SKM-1 (cell line): Measurements from ENCODE around the gene ZNF674.
"Not testable (repeated sequence)": the region's sequence is repeated elsewhere in the genome, so short reads cannot be mapped to it uniquely, and the experiment has no call there.

Experiments
- DNase-seq: peaks from one replicate; lab custom pipeline; 2025; ENCODE audit not compliant: unreplicated experiment; lab: John Stamatoyannopoulos, UW

ZNF674 gene

GRCh38 chrX:46571423-46572339, 26.5 kb upstream of the ZNF674 start:
- no peak for DNase-seq

GRCh38 chrX:46569621-46570020, 24.4 kb upstream of the ZNF674 start:
- no peak for DNase-seq

GRCh38 chrX:46567388-46567787, 22.2 kb upstream of the ZNF674 start:
- no peak for DNase-seq

DNA sequence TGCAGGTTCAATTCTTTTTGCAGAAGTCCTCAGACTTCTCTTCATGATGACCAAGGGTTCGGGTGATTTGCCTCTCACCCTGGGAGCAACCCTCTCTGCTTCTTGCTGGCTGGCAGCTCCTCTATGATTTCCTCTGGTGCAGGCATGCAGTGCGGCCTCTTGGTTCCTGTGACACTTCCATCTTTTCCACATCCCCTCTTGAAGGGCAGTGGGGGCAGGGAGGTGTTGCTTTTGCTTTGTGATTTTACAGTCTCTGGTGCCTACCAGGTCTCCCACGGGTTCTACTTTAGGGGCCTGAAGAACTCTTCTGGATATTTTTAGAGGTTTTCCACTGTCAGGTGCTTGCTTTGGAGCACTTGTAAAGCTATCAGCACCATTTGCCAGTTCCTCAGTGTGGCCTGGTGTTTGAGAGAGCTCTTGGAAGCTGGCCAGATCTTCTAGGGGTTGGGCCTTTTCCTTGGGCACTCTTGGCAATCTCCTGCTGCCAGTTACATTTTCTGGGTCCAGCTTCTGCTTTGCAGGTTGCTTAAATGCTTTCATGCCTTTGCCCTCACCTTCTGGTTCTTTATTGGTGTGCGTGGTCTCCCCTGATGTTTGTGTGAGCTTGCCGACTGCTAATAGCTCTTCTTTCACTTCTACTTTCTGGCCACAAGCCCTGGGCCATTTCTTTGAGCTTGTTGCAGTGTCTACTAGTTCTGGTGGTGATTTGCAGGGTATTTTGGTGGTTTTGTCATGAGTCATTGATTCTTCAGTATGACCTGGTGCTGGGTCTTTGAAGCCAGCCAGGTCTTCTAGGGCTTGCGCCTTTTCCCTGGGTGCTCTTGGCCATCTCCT, 16.8 kb upstream of the ZNF674 start:
- DNase-seq = peak; percentile 36

DNA sequence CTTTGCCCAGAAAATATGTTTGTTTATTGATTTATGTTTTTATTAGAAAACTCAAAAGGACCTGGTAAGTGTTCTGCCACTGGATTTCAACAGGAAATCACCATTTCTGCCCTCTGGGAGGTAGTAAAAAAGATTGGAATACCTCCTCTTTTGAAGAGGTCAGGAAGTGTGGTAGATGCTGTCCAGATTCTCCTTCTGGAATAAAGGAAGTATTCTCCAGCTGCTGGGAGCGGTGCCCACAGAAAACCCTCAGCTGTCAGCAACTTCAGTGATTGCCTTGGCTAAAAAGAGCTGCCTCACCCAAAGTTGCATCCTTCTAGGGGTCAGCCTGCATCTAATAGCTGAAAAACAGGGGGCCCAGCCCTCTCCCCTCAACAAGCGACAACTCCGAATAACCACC, 13.8 kb upstream of the ZNF674 start:
- DNase-seq = no peak

GRCh38 chrX:46554942-46555341, 9.7 kb upstream of the ZNF674 start:
- no peak for DNase-seq

GRCh38 chrX:46553935-46554334, 8.7 kb upstream of the ZNF674 start:
- DNase-seq = no peak

GRCh38 chrX:46551494-46552128, 6.4 kb upstream of the ZNF674 start:
- no peak for DNase-seq

GRCh38 chrX:46549914-46550313, 4.7 kb upstream of the ZNF674 start:
- no peak for DNase-seq

- DNase-seq = no peak
These were observed 2.6 kb upstream of the ZNF674 start for GRCh38 chrX:46547857-46548256.

DNA sequence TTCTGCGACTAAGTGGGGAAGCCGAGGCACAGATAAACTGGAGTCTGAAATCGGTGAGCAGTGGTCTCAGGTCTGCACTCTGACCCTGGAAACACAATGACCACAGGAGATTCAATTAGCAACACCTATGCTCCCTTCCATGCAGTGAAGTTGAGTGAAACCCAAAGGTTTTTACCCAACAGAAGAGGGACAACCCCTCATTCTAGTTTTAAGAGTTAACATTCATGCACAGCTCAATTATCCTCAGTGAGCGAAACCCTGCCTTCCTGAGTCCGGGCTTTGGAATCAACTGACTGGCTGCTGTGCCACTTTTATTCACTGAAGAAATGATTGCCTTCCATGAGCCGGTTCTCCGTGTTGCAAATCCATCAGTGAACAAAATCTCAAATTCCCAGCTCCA, 694 bp downstream of the ZNF674 start:
- DNase-seq = not testable (repeated sequence)

- DNase-seq = no peak
These were observed 1.8 kb downstream of the ZNF674 start for GRCh38 chrX:46543441-46543840.

- no peak for DNase-seq
These were observed 13.8 kb downstream of the ZNF674 start for GRCh38 chrX:46531442-46531841.

DNA sequence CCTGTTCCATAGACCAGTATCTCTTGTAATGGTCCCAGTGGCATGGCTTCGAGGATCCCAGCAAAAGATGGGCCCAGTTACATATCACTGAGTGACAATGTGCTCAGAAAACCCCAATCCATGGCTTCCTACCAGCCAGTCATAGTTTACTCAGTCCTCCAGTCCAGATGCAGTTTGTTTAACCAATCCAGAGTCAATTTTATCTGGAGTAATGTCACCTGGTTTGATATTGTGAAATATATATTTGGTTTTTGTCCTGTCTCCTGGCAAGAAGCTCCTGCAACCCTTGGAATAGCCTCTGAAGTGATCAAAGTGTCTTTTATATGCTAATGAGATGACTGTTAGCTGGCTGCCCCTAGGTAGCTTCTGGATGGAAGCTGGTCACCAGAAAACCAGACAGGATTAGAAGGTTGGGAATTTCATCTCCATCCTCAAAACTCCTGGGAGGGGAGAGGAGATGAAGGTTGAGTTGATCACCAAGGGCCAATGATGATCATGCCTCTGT, 14.8 kb downstream of the ZNF674 start:
- DNase-seq = not testable (repeated sequence)

DNA sequence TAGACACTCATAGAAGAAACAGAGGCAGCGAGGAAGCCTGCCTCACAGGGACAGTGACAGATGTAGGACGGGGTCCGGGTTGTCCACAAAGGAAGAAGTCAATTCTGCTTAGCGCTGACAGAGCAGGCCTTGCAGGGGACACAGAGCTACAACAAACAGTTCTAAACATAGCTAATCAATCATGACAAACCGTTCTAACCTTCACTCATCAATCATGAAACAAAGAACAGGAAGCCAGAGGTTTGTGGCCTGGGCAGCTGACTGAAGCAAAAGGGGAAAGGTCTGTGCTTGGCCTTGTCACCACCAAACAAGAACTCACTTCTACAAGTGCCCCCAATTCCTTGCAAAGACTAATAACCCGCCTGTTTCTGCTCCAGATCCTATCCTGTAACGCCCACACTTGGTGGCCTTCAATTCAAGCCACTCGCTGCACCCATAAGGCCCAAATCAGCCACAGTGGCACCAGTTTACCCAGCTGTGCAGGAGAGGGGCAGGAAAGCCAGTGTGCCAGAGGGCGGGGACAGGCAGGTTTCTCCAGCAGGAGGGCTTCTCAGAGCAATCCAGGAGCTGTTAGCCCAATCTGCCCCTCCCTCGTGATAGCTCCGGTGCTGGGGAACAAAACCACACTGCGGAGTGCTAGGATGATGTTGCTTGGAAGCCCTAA, 15.3 kb downstream of the ZNF674 start:
- DNase-seq = not testable (repeated sequence)

DNA sequence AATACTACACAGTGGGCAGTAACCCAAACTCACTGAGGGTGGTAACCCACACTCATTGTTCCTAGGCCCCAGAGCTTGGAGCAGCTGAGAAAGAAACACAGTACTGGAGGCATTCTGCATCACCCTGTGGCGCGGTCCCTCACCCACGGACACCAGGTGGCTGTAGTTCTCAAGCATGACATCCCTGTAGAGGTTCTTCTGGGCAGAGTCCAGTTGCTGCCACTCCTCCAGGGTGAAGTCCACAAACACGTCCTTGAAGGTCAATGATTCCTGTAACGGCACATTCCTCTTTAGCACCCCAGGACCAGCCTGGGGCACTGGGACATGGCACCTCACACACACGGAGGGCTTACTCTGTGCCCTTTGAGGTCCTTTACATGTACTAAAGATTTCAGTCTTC, 16.6 kb downstream of the ZNF674 start:
- not testable (repeated sequence) for DNase-seq

DNA sequence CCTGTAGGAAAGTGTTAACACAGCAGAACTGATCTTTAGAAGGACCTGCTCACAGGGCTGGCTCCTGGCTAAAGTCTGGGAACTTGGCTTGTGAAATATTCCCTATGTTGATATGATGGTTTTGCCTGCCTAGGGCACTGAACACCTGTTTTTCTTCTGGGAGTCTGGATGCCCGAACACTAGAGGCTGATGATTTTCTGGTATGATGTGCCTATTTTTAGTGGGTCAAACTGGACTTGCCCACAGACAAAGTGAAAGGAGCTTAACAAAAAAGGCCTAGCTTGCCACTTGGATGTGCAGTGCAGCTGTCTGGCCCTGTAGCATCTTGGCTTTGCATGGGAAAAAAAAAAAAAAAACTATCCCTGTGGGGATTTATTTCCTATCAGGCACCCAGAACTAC, 39.1 kb downstream of the ZNF674 start:
- DNase-seq = no peak

DNA sequence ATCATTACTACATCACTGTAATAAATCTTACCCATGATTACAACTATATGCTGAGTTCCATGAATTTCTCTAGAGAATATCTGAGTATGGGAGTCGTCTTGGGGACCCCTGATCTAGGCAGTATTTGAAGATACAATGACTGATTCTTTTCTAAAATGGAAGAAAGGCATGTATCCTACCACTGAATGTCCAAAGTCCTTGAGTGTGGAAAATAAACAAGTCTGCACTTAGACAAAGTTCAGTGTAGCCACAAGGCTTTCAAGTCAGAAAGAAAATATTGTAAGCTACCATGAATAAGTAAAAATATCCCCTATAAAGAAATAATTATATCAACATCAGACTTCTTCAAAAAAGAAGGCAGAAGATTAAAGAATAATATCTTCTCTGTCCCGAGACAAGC, 42.4 kb downstream of the ZNF674 start:
- DNase-seq = no peak

DNA sequence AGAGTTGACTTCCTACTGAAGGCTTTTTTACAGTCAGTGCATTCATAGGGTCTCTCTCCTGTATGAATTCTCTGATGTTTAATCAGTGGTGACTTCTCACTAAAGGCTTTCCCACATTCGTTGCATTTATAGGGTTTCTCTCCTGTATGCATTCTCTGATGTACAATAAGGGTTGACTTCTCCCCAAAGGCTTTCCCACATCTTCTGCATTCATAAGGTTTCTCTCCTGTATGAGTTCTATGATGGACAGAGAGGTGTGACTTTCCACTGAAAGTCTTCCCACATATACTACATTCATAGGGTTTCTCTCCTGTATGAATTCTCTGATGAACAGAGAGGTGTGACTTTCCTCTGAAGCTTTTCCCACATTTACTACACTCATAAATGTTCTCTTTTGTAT, 45.2 kb downstream of the ZNF674 start:
- DNase-seq = no peak

DNA sequence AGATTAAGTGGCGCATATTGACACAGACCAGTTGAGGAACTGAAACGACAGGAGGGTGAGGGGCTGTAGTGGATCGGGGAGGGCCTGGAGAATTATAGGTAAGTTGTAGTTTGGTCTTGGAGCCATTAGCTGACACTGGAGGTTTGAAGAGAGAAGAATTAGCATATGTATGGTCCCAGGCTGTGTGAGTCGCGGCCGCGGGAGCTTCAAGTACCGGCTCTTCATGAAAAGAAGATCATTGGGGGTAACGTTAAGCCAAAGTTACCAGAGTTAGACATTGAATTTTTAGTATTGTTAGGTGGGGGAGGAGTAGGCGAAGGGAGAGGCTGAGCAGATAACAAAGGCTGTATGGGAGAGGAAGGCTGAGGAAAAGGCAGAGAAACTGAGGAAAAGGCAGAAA, 56.5 kb downstream of the ZNF674 start:
- DNase-seq = no peak

- no peak for DNase-seq
These were observed 59.3 kb downstream of the ZNF674 start for GRCh38 chrX:46485897-46486296.
